Neutrophil (primary cell): ENCODE data around the gene SLIT3.

Experiments
- H3K27ac ChIP-seq: fragments of 200-600 bp; sonication (generic); 2 replicates; pipeline ENCODE4 v1.5.1; 2016; ENCODE audit warnings: mild to moderate bottlenecking, moderate library complexity
- H3K27me3 ChIP-seq: fragments of 200-600 bp; sonication (generic); 2 replicates; pipeline ENCODE4 v1.6.0; 2016; ENCODE audit warnings: mild to moderate bottlenecking
- H3K36me3 ChIP-seq: fragments of 200-600 bp; sonication (generic); 2 replicates; pipeline ENCODE4 v1.5.1; 2017
- H3K4me1 ChIP-seq, 2 experiments: fragments of 200-600 bp in 1 of 2; sonication (generic) in 1 of 2; 1 replicate in 1 of 2; 2 replicates in 1 of 2; pipeline versions ENCODE4 v1.5.1 to v1.6.1; 2013 to 2016; ENCODE audit warnings: low read depth in 1 of 2, low read length in 1 of 2, mild to moderate bottlenecking in 1 of 2, moderate library complexity in 1 of 2; ENCODE audit not compliant: control insufficient read depth in 1 of 2, insufficient read depth in 1 of 2
- H3K4me3 ChIP-seq, 2 experiments: fragments of 200-600 bp in 1 of 2; sonication (generic) in 1 of 2; 1 replicate in 1 of 2; 2 replicates in 1 of 2; pipeline ENCODE4 v1.5.1; 2013 to 2016; ENCODE audit warnings: low read depth in 1 of 2, low read length in 1 of 2, mild to moderate bottlenecking in 1 of 2, moderate library complexity in 1 of 2
- H3K9me3 ChIP-seq: fragments of 200-600 bp; sonication (generic); 2 replicates; pipeline ENCODE4 v1.5.1; 2016
- TF ChIP-seq, protein P1 (sequence below): fragments of 200-600 bp; sonication (generic); IDR thresholded peaks from 2 replicates; pipeline ENCODE4 v1.5.1; 2016; ENCODE audit warnings: antibody characterized with exemption

SLIT3 gene

DNA sequence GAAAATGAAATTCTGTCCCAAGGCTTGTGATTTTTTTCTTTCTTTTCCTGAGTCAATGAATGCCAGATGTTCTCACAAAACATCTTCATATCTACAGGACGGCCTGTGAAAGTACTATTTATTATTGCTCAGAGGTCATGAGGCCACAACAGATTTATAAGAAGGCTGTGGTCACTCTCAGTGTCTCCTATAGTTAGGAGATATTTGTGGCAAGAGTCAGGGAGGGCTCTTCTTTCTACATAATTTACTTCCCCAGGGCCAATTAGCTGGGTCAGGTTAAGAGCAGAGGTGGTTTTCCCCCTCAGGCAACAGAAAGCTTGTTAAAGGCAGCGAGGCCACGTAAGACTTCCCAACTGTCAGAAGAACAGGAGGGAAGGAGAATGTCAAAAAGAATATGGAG is 248.7 kb downstream of the SLIT3 start:
- Histone ChIP-seq H3K27me3 (no peaks in the 10 kb centered on the region), H3K27ac (no peak overlapping the region), H3K4me1 (no peaks in the 10 kb centered on the region), H3K36me3 (no peaks in the 10 kb centered on the region), H3K9me3 (no peaks in the 10 kb centered on the region), H3K4me3 (no peak overlapping the region)
- TF ChIP-seq, protein P1, sequence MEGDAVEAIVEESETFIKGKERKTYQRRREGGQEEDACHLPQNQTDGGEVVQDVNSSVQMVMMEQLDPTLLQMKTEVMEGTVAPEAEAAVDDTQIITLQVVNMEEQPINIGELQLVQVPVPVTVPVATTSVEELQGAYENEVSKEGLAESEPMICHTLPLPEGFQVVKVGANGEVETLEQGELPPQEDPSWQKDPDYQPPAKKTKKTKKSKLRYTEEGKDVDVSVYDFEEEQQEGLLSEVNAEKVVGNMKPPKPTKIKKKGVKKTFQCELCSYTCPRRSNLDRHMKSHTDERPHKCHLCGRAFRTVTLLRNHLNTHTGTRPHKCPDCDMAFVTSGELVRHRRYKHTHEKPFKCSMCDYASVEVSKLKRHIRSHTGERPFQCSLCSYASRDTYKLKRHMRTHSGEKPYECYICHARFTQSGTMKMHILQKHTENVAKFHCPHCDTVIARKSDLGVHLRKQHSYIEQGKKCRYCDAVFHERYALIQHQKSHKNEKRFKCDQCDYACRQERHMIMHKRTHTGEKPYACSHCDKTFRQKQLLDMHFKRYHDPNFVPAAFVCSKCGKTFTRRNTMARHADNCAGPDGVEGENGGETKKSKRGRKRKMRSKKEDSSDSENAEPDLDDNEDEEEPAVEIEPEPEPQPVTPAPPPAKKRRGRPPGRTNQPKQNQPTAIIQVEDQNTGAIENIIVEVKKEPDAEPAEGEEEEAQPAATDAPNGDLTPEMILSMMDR = no peak

DNA sequence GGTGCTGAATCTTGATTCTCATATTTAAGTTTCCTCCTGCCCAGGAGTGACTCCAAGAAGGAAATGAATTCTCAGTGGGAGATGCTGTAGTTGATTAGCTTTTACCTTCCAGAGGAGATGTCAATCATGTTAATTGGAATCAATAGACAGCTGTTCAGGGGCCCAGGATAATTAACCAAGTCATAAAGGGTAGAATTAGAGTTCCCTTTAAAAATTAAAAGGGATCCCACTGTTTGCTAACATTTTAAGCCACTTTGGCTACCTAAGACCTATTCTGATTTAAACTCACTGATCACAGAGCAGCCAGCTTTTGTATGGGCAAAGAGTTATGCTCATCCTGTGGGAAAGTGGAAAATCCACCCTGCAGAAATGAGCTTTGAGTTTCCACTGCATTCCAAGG is 249.6 kb downstream of the SLIT3 start:
- Histone ChIP-seq H3K4me3 (no peak overlapping the region), H3K9me3 (no peaks in the 10 kb centered on the region), H3K27me3 (no peaks in the 10 kb centered on the region), H3K27ac (no peak overlapping the region), H3K36me3 (no peaks in the 10 kb centered on the region), H3K4me1 (no peaks in the 10 kb centered on the region)
- TF ChIP-seq, protein P1 = no peak

DNA sequence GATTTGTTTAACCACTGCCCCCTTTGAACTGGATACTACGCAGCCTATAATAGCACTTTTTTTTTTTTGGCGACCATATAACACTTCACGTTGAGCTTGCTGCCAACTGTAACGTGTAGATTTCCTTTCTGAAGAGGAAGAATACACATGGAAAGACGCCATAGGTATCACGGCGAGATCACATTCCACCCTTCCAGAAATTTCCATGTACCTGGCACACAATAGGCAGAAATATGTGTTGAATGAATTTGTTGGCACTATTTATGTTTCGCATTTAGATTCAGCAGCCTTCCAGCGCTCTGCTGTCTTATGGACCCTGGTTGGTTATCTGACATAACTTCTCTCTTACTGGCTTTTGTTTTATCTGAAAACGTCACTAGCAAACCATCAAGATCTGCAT is 250.3 kb downstream of the SLIT3 start:
- TF ChIP-seq, protein P1 = no peak
- Histone ChIP-seq H3K4me1 (no peaks in the 10 kb centered on the region), H3K4me3 (no peak overlapping the region), H3K27ac (no peak overlapping the region), H3K9me3 (no peaks in the 10 kb centered on the region), H3K27me3 (no peaks in the 10 kb centered on the region), H3K36me3 (no peaks in the 10 kb centered on the region)

DNA sequence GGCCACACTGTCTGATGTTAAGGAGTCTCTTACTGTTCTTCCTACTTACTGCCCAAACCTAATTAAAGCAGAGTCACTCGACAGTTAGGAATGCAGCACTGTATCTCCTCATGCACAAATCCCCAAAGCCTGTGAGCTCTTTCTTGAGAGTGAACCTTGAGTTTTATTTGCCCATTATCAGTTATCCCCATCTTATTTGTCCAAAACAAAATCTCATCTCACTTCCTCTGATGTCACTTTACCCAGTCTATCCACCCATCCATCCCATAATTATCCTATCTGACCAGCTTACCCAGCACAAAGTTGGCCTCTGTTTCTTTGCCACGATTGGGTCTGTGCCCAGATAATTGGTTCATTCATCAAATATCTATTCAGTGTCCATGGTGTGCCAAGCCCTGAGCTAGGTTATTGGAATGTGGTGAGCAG is 250.8 kb downstream of the SLIT3 start:
- Histone ChIP-seq H3K4me1 (no peaks in the 10 kb centered on the region), H3K27ac (no peak overlapping the region), H3K36me3 (no peaks in the 10 kb centered on the region), H3K4me3 (no peak overlapping the region), H3K27me3 (no peaks in the 10 kb centered on the region), H3K9me3 (no peaks in the 10 kb centered on the region)
- TF ChIP-seq, protein P1 = no peak

DNA sequence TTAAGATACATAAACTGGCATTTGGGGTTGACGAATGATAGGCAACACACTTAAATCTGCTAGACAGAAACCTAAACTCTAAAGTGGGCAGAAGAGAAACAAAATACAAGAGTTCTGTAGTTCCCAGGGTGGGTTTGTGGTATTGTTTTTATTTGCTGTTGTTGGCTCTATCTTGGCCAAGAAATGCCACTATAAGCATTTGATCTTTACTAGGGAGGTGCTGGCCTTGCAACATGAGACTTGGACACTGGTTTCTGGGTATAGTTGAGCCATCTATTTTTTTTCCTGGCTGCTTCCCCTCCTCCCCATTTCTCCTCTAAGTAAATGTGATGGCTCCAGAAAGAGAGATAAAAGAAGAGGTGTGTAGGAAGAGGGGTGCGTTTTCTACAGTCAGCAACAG is 251.2 kb downstream of the SLIT3 start:
- Histone ChIP-seq H3K27ac (no peak overlapping the region), H3K9me3 (no peaks in the 10 kb centered on the region), H3K4me3 (no peak overlapping the region), H3K4me1 (no peaks in the 10 kb centered on the region), H3K27me3 (no peaks in the 10 kb centered on the region), H3K36me3 (no peaks in the 10 kb centered on the region)
- TF ChIP-seq, protein P1 = no peak
